Large intestine (tissue), 12 donors: ENCODE measurements around the gene NPIPA3. TPM values are rescaled to one million over a fixed set of nuclear protein-coding genes. Genes with fewer than 3 reads are reported as not detected.
"Not testable (repeated sequence)": the region's sequence is repeated elsewhere in the genome, so short reads cannot be mapped to it uniquely, and the experiment has no call there.

Experiments
- DNase-seq, 2 donors: peaks; one replicate each; pipeline versions ENCODE4 v3.0.0 to v3.0.0-alpha.2; 2013
- H3K27ac ChIP-seq: one replicate; pipeline ENCODE4 v1.5.1; 2013; ENCODE audit warnings: low read length
- H3K27me3 ChIP-seq: 2 replicates; pipeline ENCODE4 v1.6.1; 2013; ENCODE audit warnings: low read length; ENCODE audit not compliant: control insufficient read depth, insufficient read depth
- H3K36me3 ChIP-seq: 2 replicates; pipeline ENCODE4 v1.6.1; 2013; ENCODE audit warnings: low read length; ENCODE audit not compliant: control insufficient read depth, insufficient read depth
- H3K4me1 ChIP-seq: one replicate; pipeline ENCODE4 v1.6.1; 2013; ENCODE audit warnings: low read length; ENCODE audit not compliant: control insufficient read depth, insufficient read depth
- H3K4me3 ChIP-seq: one replicate; pipeline ENCODE4 v1.5.1; 2013; ENCODE audit warnings: low read length
- H3K9me3 ChIP-seq: one replicate; pipeline ENCODE4 v1.6.1; 2013; ENCODE audit warnings: mild to moderate bottlenecking, low read depth, low read length, moderate library complexity; ENCODE audit not compliant: control insufficient read depth
- WGBS: methylation state at CpG from one replicate; pipeline ENCODE4 v1.1.5; 2013; ENCODE audit warnings: low lambda C conversion rate; ENCODE audit not compliant: insufficient coverage; 5-methylcytosine and 5-hydroxymethylcytosine counted together
- long read RNA-seq, 11 donors: transcript quantifications; one replicate each; lab custom pipeline, GENCODE V29; 2026
- polyA plus RNA-seq: library from polyadenylated mRNA; unstranded; fragments of 120-200 nt; gene quantifications from one replicate; pipeline ENCODE4 v1.2.1, GENCODE V29; 2013

Gene NPIPA3
- 1.1 TPM for polyA plus RNA-seq
- long read RNA-seq, donor 1: 0 reads
- long read RNA-seq, donor 2: 0 reads
- long read RNA-seq, donor 3: 0 reads
- long read RNA-seq, donor 4: 0 reads
- long read RNA-seq, donor 5: 0 reads
- long read RNA-seq, donor 6: 0 reads
- long read RNA-seq, donor 7: 0 reads
- long read RNA-seq, donor 8: 0 reads
- long read RNA-seq, donor 9: 0 reads
- long read RNA-seq, donor 10: 0 reads
- long read RNA-seq, donor 11: 0 reads

DNA sequence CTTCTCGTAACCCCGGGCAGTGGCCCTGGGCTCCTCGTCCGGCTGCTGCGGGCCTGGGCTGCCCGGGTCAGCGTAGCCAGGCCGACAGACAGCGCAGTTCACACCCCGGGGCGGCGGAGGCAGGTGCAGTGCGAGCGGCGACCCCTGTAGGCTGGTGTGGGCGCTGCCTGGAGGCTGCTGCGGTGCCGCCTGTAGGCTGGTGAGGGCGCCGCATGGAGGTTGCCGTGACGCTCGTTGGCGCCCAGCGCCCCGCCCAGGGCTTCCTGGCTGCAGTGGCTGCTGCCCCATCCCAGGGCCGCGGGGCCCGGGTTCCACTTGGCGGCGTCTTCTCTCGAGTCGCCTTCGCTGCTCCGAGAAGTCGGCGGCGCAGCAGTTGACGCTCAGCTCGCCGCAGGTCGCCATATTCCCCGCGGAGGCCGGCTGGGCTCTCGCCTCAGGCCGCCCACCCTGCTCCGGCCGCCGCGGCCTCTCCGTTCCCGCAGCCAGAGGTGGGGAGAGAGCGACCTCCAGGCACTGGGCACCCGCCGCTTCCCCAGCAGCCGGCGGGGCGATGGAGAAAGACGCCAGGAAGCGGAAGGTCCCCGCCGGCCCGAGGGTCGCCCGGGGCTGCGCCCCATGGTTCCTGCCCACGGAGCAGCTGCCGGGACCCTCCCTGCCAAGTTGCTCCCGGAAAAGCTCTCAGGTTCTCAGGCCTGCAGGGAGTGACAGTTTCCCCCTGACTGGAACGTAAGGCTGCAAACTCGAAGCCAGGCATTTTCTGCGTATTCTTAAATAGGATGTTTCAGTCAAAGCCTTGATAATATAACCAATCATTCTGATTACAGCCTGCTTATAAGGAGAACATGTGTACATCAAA is at the start of gene NPIPA3:
Gene NPIPA3, plus strand, starts transcription at position 256 of the 856 bp plus-strand sequence. CDS start 5,533 bp downstream, outside the sequence.
- not testable (repeated sequence) for DNase-seq, H3K27ac ChIP-seq, H3K36me3 ChIP-seq, H3K27me3 ChIP-seq, H3K4me1 ChIP-seq, H3K9me3 ChIP-seq, H3K4me3 ChIP-seq
- WGBS: no CpG with 5 or more reads among the region's 73 CpGs

DNA sequence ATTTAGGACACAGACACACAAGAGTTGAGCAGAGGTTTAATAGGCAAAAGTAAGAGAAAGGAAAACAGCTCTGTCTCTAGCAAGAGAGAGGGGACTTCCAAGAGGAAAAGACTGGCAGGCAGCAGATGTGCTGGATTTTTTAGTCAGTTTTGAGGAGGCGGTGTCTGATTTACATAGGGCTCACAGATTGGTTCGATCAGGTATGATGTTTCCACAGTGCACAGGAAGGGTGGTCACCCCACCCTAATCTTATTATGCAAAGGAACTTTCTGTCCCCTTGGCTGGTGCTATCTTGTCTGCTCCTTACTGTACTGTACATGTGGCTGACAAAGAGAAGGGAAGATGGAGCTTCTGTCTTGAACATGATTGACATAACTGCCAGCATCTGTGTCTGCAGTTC is 45.1 kb upstream of the NPIPA3 start:
- no peak overlapping the region for H3K27ac ChIP-seq
- no peaks in the 10 kb centered on the region for H3K9me3 ChIP-seq
- peaks cover 47% of the 10 kb centered on the region for H3K36me3 ChIP-seq
- no CpG with 5 or more reads among the region's 2 CpGs for WGBS
- no peak overlapping the region for H3K4me3 ChIP-seq
- peak in 1 of 2 donors; percentile 21 for DNase-seq
- H3K4me1 ChIP-seq: peaks cover 12% of the 10 kb centered on the region
- H3K27me3 ChIP-seq: no peaks in the 10 kb centered on the region

DNA sequence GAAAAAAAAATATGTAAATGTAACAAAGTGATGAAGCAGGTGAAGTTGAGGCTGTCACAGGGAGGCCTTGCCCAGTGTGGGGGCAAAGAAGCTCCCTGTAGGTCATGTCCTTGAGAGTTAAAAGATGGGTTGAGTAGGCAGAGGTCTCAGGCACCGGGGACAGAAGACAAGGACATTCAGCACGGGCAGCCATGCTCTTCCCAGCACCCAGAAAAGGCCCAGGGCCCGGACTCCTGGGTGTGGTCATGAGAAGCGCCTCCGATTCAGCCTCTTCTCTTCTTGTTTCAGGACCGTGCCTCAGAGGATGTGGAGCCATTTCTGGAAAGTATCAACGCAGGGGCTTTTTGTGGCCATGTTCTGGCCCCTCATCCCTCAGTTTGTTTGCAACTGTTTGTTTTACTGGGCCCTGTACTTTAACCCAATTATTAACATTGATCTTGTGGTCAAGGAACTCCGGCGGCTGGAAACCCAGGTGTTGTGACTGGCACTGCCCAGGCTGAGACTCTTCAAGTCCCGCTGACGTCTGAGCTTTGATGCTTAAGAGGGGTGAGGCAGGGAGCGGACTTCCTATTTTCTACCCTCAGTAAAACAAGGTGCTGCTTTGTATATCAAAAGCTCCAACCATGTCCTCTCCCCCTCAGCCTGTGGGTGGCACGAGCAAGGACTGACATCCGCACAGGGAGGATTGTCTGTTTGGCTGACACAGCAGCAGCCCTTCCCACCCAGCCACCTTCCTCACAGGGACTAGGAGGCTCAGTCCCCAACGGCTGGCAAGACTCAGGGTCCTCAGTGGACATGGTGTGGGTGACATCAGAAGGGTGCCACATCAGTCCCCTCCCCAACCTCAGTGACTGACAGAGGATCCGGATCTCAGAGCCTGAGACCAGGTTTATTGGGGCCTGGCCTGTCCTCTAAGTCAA is 35.6 kb upstream of the NPIPA3 start:
- no peak for DNase-seq
- Histone ChIP-seq H3K27me3 (no peaks in the 10 kb centered on the region), H3K4me1 (no peaks in the 10 kb centered on the region), H3K36me3 (peaks cover 50% of the 10 kb centered on the region), H3K9me3 (no peaks in the 10 kb centered on the region), H3K4me3 (no peak overlapping the region), H3K27ac (no peak overlapping the region)
- 100% methylated on average over 1 of the region's 16 CpGs for WGBS

DNA sequence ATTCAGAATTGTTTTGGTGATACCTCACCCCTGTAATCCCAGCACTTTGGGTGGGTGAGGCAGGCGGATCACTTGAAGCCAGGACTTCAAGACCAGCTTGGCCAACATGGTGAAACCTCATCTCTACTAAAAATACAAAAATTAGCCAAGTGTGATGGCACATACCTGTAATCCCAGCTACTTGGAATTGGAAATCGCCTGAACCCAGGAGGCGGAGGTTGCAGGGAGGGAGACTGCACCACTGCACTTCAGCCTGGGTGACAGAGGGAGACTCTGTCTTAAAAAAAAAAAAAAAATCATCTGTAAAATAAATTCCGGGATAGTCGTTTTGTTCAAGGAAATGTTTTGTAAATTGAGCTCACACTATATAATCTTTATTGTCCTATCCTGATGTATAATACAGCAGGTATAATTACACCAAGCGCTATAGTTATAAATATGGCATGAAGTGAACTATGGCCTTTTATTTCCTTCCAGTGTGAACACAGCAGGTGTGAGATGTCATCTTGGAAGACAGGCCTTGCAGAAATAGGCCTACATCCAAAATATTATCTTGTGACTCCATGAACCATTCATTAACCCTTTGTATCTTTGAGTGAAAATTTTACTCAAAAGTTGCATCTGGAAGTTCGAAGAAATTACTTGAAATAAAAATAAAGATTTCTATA is 34.5 kb upstream of the NPIPA3 start:
- Histone ChIP-seq H3K36me3 (peaks cover 45% of the 10 kb centered on the region), H3K27ac (no peak overlapping the region), H3K27me3 (no peaks in the 10 kb centered on the region), H3K4me3 (no peak overlapping the region), H3K9me3 (no peaks in the 10 kb centered on the region), H3K4me1 (no peaks in the 10 kb centered on the region)
- DNase-seq: peak in 1 of 2 donors; percentile 14
- WGBS: 100% methylated on average over 1 of the region's 7 CpGs

DNA sequence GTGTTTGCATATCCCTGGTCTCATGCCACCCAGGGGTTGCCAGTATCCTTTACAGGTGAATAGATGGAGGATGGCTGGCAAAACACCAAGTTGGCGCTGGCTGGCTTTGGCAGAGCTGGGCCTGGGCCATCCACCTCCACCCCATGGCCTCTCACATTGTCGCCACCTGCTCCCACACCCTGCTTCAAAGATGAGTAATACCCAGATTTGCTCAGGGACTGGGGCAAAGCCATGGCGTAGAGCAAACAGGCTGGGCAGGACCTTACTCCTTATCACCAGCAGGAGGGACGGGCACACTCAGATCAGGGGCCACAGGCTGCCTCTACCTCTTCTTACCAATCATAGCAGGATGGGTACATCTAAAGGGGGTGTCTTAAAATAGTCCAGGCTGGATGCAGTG is 33.4 kb upstream of the NPIPA3 start:
- Histone ChIP-seq H3K4me1 (no peaks in the 10 kb centered on the region), H3K36me3 (peaks cover 35% of the 10 kb centered on the region), H3K9me3 (no peaks in the 10 kb centered on the region), H3K27ac (no peak overlapping the region), H3K27me3 (no peaks in the 10 kb centered on the region), H3K4me3 (no peak overlapping the region)
- DNase-seq: no peak
- WGBS: no CpG with 5 or more reads among the region's 4 CpGs

DNA sequence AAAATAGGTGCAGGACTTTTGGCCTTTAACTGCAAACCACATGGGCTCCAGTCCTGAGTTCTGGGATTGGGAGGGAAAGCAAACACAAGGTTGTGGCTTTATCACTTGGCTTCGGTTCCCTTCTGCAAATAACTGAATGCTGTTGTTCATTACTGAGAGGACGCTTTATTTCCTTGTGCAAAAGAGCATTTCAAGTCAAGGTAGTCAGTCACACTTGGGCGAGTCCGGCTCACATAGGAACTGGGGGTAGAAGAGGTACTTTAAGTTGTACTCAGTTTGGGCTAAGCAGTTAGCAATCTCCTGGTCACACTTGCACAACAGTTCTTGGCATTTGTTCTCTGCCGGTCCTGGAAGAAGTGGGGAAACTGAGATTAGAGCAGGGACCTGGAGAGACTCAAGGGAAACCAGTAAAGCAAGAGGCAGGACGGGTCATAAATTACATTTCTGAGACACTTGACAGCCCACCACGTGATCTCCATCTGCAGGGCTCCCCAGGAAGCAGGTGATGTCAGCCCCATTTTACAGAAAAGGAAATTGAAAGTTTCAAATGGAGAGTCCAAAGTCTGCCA is 30.7 kb upstream of the NPIPA3 start:
- H3K36me3 ChIP-seq: peaks cover 11% of the 10 kb centered on the region
- peak; percentile 7 to 9 for DNase-seq
- H3K27me3 ChIP-seq: no peaks in the 10 kb centered on the region
- H3K9me3 ChIP-seq: no peaks in the 10 kb centered on the region
- WGBS: no CpG with 5 or more reads among the region's 7 CpGs
- no peaks in the 10 kb centered on the region for H3K4me1 ChIP-seq
- no peak overlapping the region for H3K27ac ChIP-seq
- no peak overlapping the region for H3K4me3 ChIP-seq

DNA sequence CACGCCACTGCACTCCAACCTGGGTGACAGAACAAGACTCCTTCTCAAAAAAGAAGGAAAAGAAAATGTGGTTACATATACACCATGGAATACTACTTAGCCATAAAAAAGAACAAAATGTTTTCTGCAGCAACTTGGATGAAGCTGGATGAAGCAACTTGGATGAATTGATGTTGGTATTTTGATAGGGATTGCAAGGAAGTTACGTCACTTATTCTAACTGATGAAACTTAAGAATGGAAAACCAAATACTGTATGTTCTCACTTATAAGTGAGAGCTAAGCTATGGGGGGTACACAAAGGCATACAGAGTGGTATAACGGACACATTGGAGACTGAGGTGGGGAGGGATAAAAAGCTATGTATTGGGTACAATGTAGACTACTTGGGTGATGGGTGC is 26.6 kb upstream of the NPIPA3 start:
- Histone ChIP-seq H3K27me3 (no peaks in the 10 kb centered on the region), H3K4me3 (no peak overlapping the region), H3K27ac (no peak overlapping the region), H3K9me3 (no peaks in the 10 kb centered on the region), H3K4me1 (no peaks in the 10 kb centered on the region), H3K36me3 (no peaks in the 10 kb centered on the region)
- no peak for DNase-seq
- 100% methylated on average over 1 of the region's 3 CpGs for WGBS

DNA sequence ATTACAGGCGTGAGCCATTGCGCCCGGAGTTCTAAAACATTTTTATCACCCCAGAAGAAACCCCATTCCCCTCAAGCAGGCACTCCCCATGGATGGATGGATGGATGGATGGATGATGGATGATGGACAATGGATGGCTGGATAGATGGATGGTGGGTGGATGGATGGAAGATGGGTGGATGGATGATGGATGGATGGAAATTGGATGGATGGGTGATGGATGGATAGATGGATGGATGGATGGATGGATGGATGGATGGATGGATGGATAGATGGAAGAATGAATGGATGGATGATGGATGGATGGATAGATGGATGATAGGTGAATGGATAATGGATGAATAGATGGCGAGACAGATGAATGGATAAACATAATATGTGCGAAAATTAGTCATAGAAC is 25.6 kb upstream of the NPIPA3 start:
- Histone ChIP-seq H3K27ac (no peak overlapping the region), H3K36me3 (no peaks in the 10 kb centered on the region), H3K4me3 (no peak overlapping the region), H3K4me1 (no peaks in the 10 kb centered on the region), H3K9me3 (no peaks in the 10 kb centered on the region), H3K27me3 (no peaks in the 10 kb centered on the region)
- 100% methylated on average over 2 of the region's 5 CpGs for WGBS
- no peak for DNase-seq

DNA sequence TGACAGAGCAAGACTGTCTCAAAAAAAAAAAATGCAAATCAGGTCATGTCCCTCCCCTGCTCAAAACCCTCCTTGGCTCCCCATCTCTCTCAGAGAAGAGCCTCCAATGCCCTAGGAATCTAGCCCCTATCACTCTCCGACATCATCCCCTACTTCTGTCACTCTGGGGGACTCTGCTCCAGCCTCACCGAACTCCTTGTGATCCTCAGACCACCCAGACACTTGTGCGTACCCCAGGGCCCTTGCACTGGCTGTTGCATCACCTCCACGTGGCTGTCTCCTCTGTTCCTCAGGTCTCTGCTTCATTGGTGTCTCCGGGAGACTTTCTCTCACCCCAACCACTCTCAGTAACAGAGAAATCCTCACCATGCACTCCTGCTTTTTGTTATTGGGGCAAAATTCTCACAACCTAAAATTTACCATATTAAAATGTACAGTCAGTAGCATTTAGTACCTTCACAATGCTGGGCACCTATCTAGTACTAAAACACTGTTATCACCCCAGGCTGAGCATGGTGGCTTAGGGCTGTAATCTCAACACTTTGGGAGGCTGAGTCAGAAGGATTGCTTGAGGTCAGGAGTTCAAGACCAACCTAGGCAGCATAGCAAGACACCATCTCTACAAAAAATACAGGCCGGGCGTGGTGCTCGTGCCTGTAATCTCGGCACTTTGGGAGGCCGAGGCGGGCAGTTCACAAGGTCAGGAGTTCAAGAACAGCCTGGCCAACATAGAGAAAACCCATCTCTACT is 24.3 kb upstream of the NPIPA3 start:
- no CpG with 5 or more reads among the region's 11 CpGs for WGBS

More for the DNA sequence above, 24.3 kb upstream of the NPIPA3 start:
- H3K27me3 ChIP-seq: no peaks in the 10 kb centered on the region
- H3K9me3 ChIP-seq: no peaks in the 10 kb centered on the region
- H3K27ac ChIP-seq: no peak overlapping the region
- H3K36me3 ChIP-seq: no peaks in the 10 kb centered on the region
- H3K4me3 ChIP-seq: no peak overlapping the region
- H3K4me1 ChIP-seq: no peaks in the 10 kb centered on the region
- no peak for DNase-seq
